ENCODE data around the gene MCTP1.

Gene MCTP1

GRCh38 chr5:94749042-94749441 is 535.9 kb downstream of the MCTP1 start:
- Histone ChIP-seq H3K79me1 (ENCODE audit: low read length) (no peaks in the 10 kb centered on the region), H3K56ac (ENCODE audit: low read length) (no peak overlapping the region), H3K4me1 (ENCODE audit: control insufficient read depth, low read depth, low read length) (no peaks in the 10 kb centered on the region), H3K27me3 (ENCODE audit: insufficient read depth, low read length, poor library complexity) (no peaks in the 10 kb centered on the region), H3K79me2 (ENCODE audit: control insufficient read depth, insufficient read depth, low read length) (no peaks in the 10 kb centered on the region), H3K4me2 (ENCODE audit: low read length) (no peak overlapping the region), H4K8ac (ENCODE audit: low read depth, low read length) (no peak overlapping the region), H2AK5ac (ENCODE audit: low read length) (no peak overlapping the region), H3K27ac (ENCODE audit: low read depth, low read length) (no peak overlapping the region), H4K5ac (ENCODE audit: low read length) (no peak overlapping the region), H2BK5ac (ENCODE audit: low read length) (no peak overlapping the region), H3K9ac (ENCODE audit: low read length) (no peak overlapping the region), H3K4me3 (ENCODE audit: low read length) (no peak overlapping the region), H3K4ac (ENCODE audit: low read depth, low read length) (no peak overlapping the region), H3K36me3 (ENCODE audit: control insufficient read depth, insufficient read depth, low read length) (no peaks in the 10 kb centered on the region), H3K23ac (ENCODE audit: low read length) (no peak overlapping the region), H2BK15ac (replicated peaks; ENCODE audit: low read depth) (no peak overlapping the region), H3K18ac (ENCODE audit: low read length) (no peak overlapping the region), H2BK120ac (ENCODE audit: low read depth, low read length) (no peak overlapping the region)
- DNase-seq: no peak
- no CpG with 5 or more reads among the region's 2 CpGs for WGBS (ENCODE audit: extremely low coverage, insufficient coverage, low lambda C conversion rate)

GRCh38 chr5:94748212-94748611 is 536.7 kb downstream of the MCTP1 start:
- no peak overlapping the region for H3K23ac ChIP-seq (ENCODE audit: low read length)
- H2AK5ac ChIP-seq (ENCODE audit: low read length): no peak overlapping the region
- no peak overlapping the region for H3K4me3 ChIP-seq (ENCODE audit: low read length)
- no peak overlapping the region for H4K5ac ChIP-seq (ENCODE audit: low read length)
- no peak overlapping the region for H2BK120ac ChIP-seq (ENCODE audit: low read depth, low read length)
- H3K4me2 ChIP-seq (ENCODE audit: low read length): no peak overlapping the region
- no peaks in the 10 kb centered on the region for H3K79me2 ChIP-seq (ENCODE audit: control insufficient read depth, insufficient read depth, low read length)
- H3K27ac ChIP-seq (ENCODE audit: low read depth, low read length): no peak overlapping the region
- H2BK15ac ChIP-seq (replicated peaks; ENCODE audit: low read depth): no peak overlapping the region
- no peaks in the 10 kb centered on the region for H3K4me1 ChIP-seq (ENCODE audit: control insufficient read depth, low read depth, low read length)
- H3K18ac ChIP-seq (ENCODE audit: low read length): no peak overlapping the region
- H3K36me3 ChIP-seq (ENCODE audit: control insufficient read depth, insufficient read depth, low read length): no peaks in the 10 kb centered on the region
- H3K79me1 ChIP-seq (ENCODE audit: low read length): no peaks in the 10 kb centered on the region
- no CpG with 5 or more reads among the region's 3 CpGs for WGBS (ENCODE audit: extremely low coverage, insufficient coverage, low lambda C conversion rate)
- no peak overlapping the region for H3K9ac ChIP-seq (ENCODE audit: low read length)
- no peak overlapping the region for H3K4ac ChIP-seq (ENCODE audit: low read depth, low read length)
- no peak overlapping the region for H2BK5ac ChIP-seq (ENCODE audit: low read length)
- H4K8ac ChIP-seq (ENCODE audit: low read depth, low read length): no peak overlapping the region
- no peaks in the 10 kb centered on the region for H3K27me3 ChIP-seq (ENCODE audit: insufficient read depth, low read length, poor library complexity)
- DNase-seq: no peak
- no peak overlapping the region for H3K56ac ChIP-seq (ENCODE audit: low read length)

GRCh38 chr5:94747371-94747770 is 537.5 kb downstream of the MCTP1 start:
- no peak overlapping the region for H2BK120ac ChIP-seq (ENCODE audit: low read depth, low read length)
- no peak overlapping the region for H2BK15ac ChIP-seq (replicated peaks; ENCODE audit: low read depth)
- H3K56ac ChIP-seq (ENCODE audit: low read length): no peak overlapping the region
- H2BK5ac ChIP-seq (ENCODE audit: low read length): no peak overlapping the region
- no peak overlapping the region for H4K5ac ChIP-seq (ENCODE audit: low read length)
- no peak overlapping the region for H4K8ac ChIP-seq (ENCODE audit: low read depth, low read length)
- H3K9ac ChIP-seq (ENCODE audit: low read length): no peak overlapping the region
- H3K4me1 ChIP-seq (ENCODE audit: control insufficient read depth, low read depth, low read length): no peaks in the 10 kb centered on the region
- no peak overlapping the region for H3K27ac ChIP-seq (ENCODE audit: low read depth, low read length)
- no peaks in the 10 kb centered on the region for H3K79me2 ChIP-seq (ENCODE audit: control insufficient read depth, insufficient read depth, low read length)
- no CpG with 5 or more reads among the region's 4 CpGs for WGBS (ENCODE audit: extremely low coverage, insufficient coverage, low lambda C conversion rate)
- no peak for DNase-seq
- H3K23ac ChIP-seq (ENCODE audit: low read length): no peak overlapping the region
- H2AK5ac ChIP-seq (ENCODE audit: low read length): no peak overlapping the region
- no peak overlapping the region for H3K4me2 ChIP-seq (ENCODE audit: low read length)
- H3K18ac ChIP-seq (ENCODE audit: low read length): no peak overlapping the region
- H3K36me3 ChIP-seq (ENCODE audit: control insufficient read depth, insufficient read depth, low read length): no peaks in the 10 kb centered on the region
- H3K4ac ChIP-seq (ENCODE audit: low read depth, low read length): no peak overlapping the region
- no peaks in the 10 kb centered on the region for H3K27me3 ChIP-seq (ENCODE audit: insufficient read depth, low read length, poor library complexity)
- H3K79me1 ChIP-seq (ENCODE audit: low read length): no peaks in the 10 kb centered on the region
- no peak overlapping the region for H3K4me3 ChIP-seq (ENCODE audit: low read length)

- H3K56ac ChIP-seq (ENCODE audit: low read length): no peak overlapping the region
- no peak overlapping the region for H2BK15ac ChIP-seq (replicated peaks; ENCODE audit: low read depth)
- no peak overlapping the region for H3K9ac ChIP-seq (ENCODE audit: low read length)
- no peak overlapping the region for H2BK120ac ChIP-seq (ENCODE audit: low read depth, low read length)
- no peaks in the 10 kb centered on the region for H3K79me1 ChIP-seq (ENCODE audit: low read length)
- H3K4me2 ChIP-seq (ENCODE audit: low read length): no peak overlapping the region
- no peak overlapping the region for H3K4me3 ChIP-seq (ENCODE audit: low read length)
- no peaks in the 10 kb centered on the region for H3K79me2 ChIP-seq (ENCODE audit: control insufficient read depth, insufficient read depth, low read length)
- H3K23ac ChIP-seq (ENCODE audit: low read length): no peak overlapping the region
- no peaks in the 10 kb centered on the region for H3K4me1 ChIP-seq (ENCODE audit: control insufficient read depth, low read depth, low read length)
- no CpG with 5 or more reads among the region's 1 CpG for WGBS (ENCODE audit: extremely low coverage, insufficient coverage, low lambda C conversion rate)
- no peak overlapping the region for H3K4ac ChIP-seq (ENCODE audit: low read depth, low read length)
- H4K8ac ChIP-seq (ENCODE audit: low read depth, low read length): no peak overlapping the region
- no peaks in the 10 kb centered on the region for H3K36me3 ChIP-seq (ENCODE audit: control insufficient read depth, insufficient read depth, low read length)
- no peak overlapping the region for H2BK5ac ChIP-seq (ENCODE audit: low read length)
- no peaks in the 10 kb centered on the region for H3K27me3 ChIP-seq (ENCODE audit: insufficient read depth, low read length, poor library complexity)
- no peak overlapping the region for H2AK5ac ChIP-seq (ENCODE audit: low read length)
- DNase-seq: no peak
- no peak overlapping the region for H3K18ac ChIP-seq (ENCODE audit: low read length)
- H3K27ac ChIP-seq (ENCODE audit: low read depth, low read length): no peak overlapping the region
- H4K5ac ChIP-seq (ENCODE audit: low read length): no peak overlapping the region
These were observed 538.2 kb downstream of the MCTP1 start for GRCh38 chr5:94746731-94747124.

- WGBS (ENCODE audit: extremely low coverage, insufficient coverage, low lambda C conversion rate): no CpG with 5 or more reads among the region's 5 CpGs
- Histone ChIP-seq H3K9ac (ENCODE audit: low read length) (no peak overlapping the region), H3K18ac (ENCODE audit: low read length) (no peak overlapping the region)
These were observed 538.8 kb downstream of the MCTP1 start for GRCh38 chr5:94745786-94746730.

More at GRCh38 chr5:94745786-94746730, 538.8 kb downstream of the MCTP1 start:
- no peak overlapping the region for H3K4me2 ChIP-seq (ENCODE audit: low read length)
- H2AK5ac ChIP-seq (ENCODE audit: low read length): no peak overlapping the region
- no peak overlapping the region for H4K5ac ChIP-seq (ENCODE audit: low read length)
- H3K79me1 ChIP-seq (ENCODE audit: low read length): no peaks in the 10 kb centered on the region
- no peak overlapping the region for H3K56ac ChIP-seq (ENCODE audit: low read length)
- no peak overlapping the region for H2BK15ac ChIP-seq (replicated peaks; ENCODE audit: low read depth)
- H3K23ac ChIP-seq (ENCODE audit: low read length): no peak overlapping the region
- no peak overlapping the region for H2BK120ac ChIP-seq (ENCODE audit: low read depth, low read length)
- no peaks in the 10 kb centered on the region for H3K79me2 ChIP-seq (ENCODE audit: control insufficient read depth, insufficient read depth, low read length)
- no peaks in the 10 kb centered on the region for H3K4me1 ChIP-seq (ENCODE audit: control insufficient read depth, low read depth, low read length)
- no peak overlapping the region for H3K4me3 ChIP-seq (ENCODE audit: low read length)
- H2BK5ac ChIP-seq (ENCODE audit: low read length): no peak overlapping the region
- no peak overlapping the region for H3K27ac ChIP-seq (ENCODE audit: low read depth, low read length)
- H4K8ac ChIP-seq (ENCODE audit: low read depth, low read length): no peak overlapping the region
- no peak for DNase-seq
- no peak overlapping the region for H3K4ac ChIP-seq (ENCODE audit: low read depth, low read length)
- H3K36me3 ChIP-seq (ENCODE audit: control insufficient read depth, insufficient read depth, low read length): no peaks in the 10 kb centered on the region
- no peaks in the 10 kb centered on the region for H3K27me3 ChIP-seq (ENCODE audit: insufficient read depth, low read length, poor library complexity)

All from mesendoderm (in vitro differentiated cells).